Aorta (tissue), 5 donors: Measurements from ENCODE around the gene HMG20A. TPM values are rescaled to one million over a fixed set of nuclear protein-coding genes. Genes with fewer than 3 reads are reported as not detected.

Experiments
- ATAC-seq: fragments of 200-7000 bp; cut with Tn5 transposase; one replicate; pipeline ENCODE4 v1.9.1; 2022; ENCODE audit warnings: moderate library complexity; ENCODE audit not compliant: low FRiP score
- DNase-seq, 2 donors: peaks; one replicate each; pipeline ENCODE4 v3.0.0-alpha.2; 2020
- H3K27ac ChIP-seq, 2 donors: one replicate each; pipeline ENCODE4 v1.5.1; 2013; ENCODE audit warnings: low read length in 2 of 2, mild to moderate bottlenecking in 2 of 2, moderate library complexity in 2 of 2, control low read depth in 1 of 2, inconsistent platforms in 1 of 2, low read depth in 1 of 2
- H3K27me3 ChIP-seq, 2 donors: one replicate each; pipeline ENCODE4 v1.6.1; 2013; ENCODE audit warnings: control low read depth in 1 of 2, low read length in 1 of 2, mild to moderate bottlenecking in 1 of 2, moderate library complexity in 1 of 2; ENCODE audit not compliant: insufficient read depth in 2 of 2, control insufficient read depth in 1 of 2
- H3K36me3 ChIP-seq, 2 donors: one replicate each; pipeline ENCODE4 v1.6.1; 2013; ENCODE audit warnings: control low read depth in 1 of 2, low read length in 1 of 2, mild to moderate bottlenecking in 1 of 2; ENCODE audit not compliant: insufficient read depth in 2 of 2, control insufficient read depth in 1 of 2
- H3K4me1 ChIP-seq, 2 donors: one replicate each; pipeline ENCODE4 v1.6.1; 2013; ENCODE audit warnings: low read length in 2 of 2, control low read depth in 1 of 2, mild to moderate bottlenecking in 1 of 2, moderate library complexity in 1 of 2; ENCODE audit not compliant: insufficient read depth in 2 of 2, control insufficient read depth in 1 of 2
- H3K4me3 ChIP-seq, 2 donors: one replicate each; pipeline ENCODE4 v1.5.1; 2013; ENCODE audit warnings: low read length in 2 of 2, control low read depth in 1 of 2, mild to moderate bottlenecking in 1 of 2
- H3K9me3 ChIP-seq: one replicate; pipeline ENCODE4 v1.6.1; 2013; ENCODE audit warnings: mild to moderate bottlenecking, low read length; ENCODE audit not compliant: control insufficient read depth
- whole genome bisulfite sequencing, 2 donors: extraction: QIAGEN DNeasy Blood & Tissue Kit; methylation state at CpG; one replicate each; pipeline ENCODE4 v1.1.7; 2013; 5-methylcytosine and 5-hydroxymethylcytosine counted together
- intact Hi-C, 2 donors: fragments of 100-400 bp; cut with DNase I; formaldehyde crosslinking; loops; one replicate each; pipeline versions ENCODE4 v1.14.2 to v1.15.0; 2022
- polyA plus RNA-seq, 2 donors: library from polyadenylated mRNA; stranded (reverse); fragments of 200-250 nt; gene quantifications; one replicate each; pipeline ENCODE4 v1.2.3, GENCODE V29; 2013
- total RNA-seq, 2 donors: library from RNA; stranded (reverse); fragmentation: NEBNext Ultra II Directional; extraction: Animal tissue kit (Norgen Biotek cat#: 25700); gene quantifications; one replicate each; pipeline ENCODE4 v1.2.1, GENCODE V29; 2021
- donor health status: healthy with polysubstance abuse.
- donor health status: Bipolar disorder and iron deficiency.
- donor health status: DM: no; HTN: no; CAD: no.
- donor health status: DM: no; HTN: no; CAD: no.
- donor health status: DM: yes; HTN: yes; CAD: no.

HMG20A gene
- total and polyA plus RNA-seq, 4 donors, result 11.6 to 44.2 (median 22.4) TPM

- H3K4me1 ChIP-seq, result no peaks in the 10 kb centered on the region
- intact Hi-C loops, result loop anchor here (10.0 kb wide), 2 partner anchors 519 to 549 kb away; no protein-coding TSS in a partner anchor
- no peaks in the 10 kb centered on the region for H3K36me3 ChIP-seq
- no peak overlapping the region for H3K27ac ChIP-seq
- ATAC-seq (no peak), DNase-seq (no peak)
- no peaks in the 10 kb centered on the region for H3K27me3 ChIP-seq
- H3K4me3 ChIP-seq, result no peak overlapping the region
- no peaks in the 10 kb centered on the region for H3K9me3 ChIP-seq
- 40 to 48% methylated on average over 2 of the region's 2 CpGs for WGBS, 2 donors
Observed at GRCh38 chr15:77494073-77494867, 73.6 kb downstream of the HMG20A start.

DNA sequence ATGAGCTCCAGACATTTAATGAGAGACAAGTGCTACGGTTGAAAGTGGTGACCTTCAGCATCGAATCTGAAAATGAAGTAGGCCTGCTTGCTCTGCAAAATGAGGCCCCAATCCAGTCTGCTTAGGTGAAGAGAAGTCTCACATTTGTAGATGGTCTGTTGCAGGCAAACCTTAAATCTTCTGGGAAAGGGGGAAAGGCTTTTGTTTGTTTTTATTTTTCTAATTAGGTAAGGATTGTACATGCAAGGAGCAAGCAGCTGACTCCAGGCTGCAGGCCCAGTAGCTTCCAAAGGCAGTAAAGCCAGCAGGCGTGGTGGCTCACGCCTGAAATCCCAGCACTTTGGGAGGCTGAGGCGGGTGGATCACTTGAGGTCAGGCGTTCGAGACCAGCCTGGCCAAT lies 74.3 kb downstream of the HMG20A start:
- no peaks in the 10 kb centered on the region for H3K27me3 ChIP-seq
- no peaks in the 10 kb centered on the region for H3K9me3 ChIP-seq
- WGBS, 2 donors, result 96 to 97% methylated on average over 7 of the region's 7 CpGs
- no peak overlapping the region for H3K27ac ChIP-seq
- DNase-seq (no peak), ATAC-seq (no peak)
- H3K4me1 ChIP-seq, result no peaks in the 10 kb centered on the region
- intact Hi-C loops, result loop anchor here (5.0 to 10.0 kb wide), 5 partner anchors 38 to 550 kb away; partner anchors contain the start of genes HMG20A (in 1 of the 2) and PEAK1 (in 1 of the 2)
- no peak overlapping the region for H3K4me3 ChIP-seq
- H3K36me3 ChIP-seq, result no peaks in the 10 kb centered on the region

DNA sequence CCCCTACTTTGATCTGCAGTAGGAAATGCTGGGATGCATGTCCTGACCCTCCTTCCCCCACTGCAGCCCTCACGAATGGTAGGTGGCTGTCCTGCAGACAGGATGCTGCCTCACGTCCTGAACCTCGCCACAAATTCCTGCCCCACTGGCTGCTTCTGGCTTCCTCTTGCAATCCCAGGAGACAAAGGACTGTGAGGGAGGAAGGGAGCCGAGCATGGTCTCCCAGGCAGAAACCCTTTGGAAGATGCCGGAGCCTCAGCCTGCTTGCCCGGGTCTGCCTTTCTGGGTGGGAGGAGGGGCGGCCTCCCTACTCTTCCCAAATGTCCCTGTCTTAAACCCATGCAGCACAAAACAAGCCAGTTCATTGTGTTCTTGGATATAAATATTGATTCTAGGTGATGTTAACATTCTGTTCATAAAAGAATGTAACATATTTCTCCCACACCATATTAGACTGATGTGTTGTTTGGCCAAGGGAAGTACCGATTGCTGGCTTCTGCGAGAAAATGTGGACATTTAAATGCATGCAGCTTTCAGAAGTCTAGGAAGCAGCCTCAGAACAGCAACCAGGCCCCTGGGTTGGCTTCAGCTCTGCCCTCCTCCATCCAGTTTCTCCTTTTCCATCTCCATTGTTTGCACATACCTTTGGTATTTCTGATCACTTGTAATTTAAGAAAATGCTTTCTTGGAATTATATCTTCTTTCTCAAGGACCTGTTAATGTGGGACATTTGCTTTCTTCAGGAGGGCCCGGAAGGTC lies 75.3 kb downstream of the HMG20A start:
- 55 to 57% methylated on average over 10 of the region's 10 CpGs for WGBS, 2 donors
- DNase-seq, result no peak
- peak overlapping the region in 1 of 2 donors; percentile 66 for H3K27ac ChIP-seq
- H3K36me3 ChIP-seq, result no peaks in the 10 kb centered on the region
- no peak overlapping the region for H3K4me3 ChIP-seq
- H3K4me1 ChIP-seq, result no peaks in the 10 kb centered on the region
- ATAC-seq, result no peak
- intact Hi-C loops, result loop anchor here (2.0 to 10.0 kb wide), 7 partner anchors 39 to 551 kb away; partner anchors contain the start of genes HMG20A (in 2 of the 2) and PEAK1 (in 2 of the 2)
- H3K9me3 ChIP-seq, result no peaks in the 10 kb centered on the region
- H3K27me3 ChIP-seq, result no peaks in the 10 kb centered on the region

- WGBS, 2 donors, result 9 to 12% methylated on average over 16 of the region's 16 CpGs
- peak; percentile 93 to 95 for DNase-seq
- Histone ChIP-seq H3K27me3 (no peaks in the 10 kb centered on the region), H3K4me3 (no peak overlapping the region), H3K4me1 (no peaks in the 10 kb centered on the region), H3K27ac (peak overlapping the region in 1 of 2 donors; percentile 81), H3K36me3 (no peaks in the 10 kb centered on the region), H3K9me3 (no peaks in the 10 kb centered on the region)
- peak; percentile 96 for ATAC-seq
- intact Hi-C loops, result loop anchor here (2.0 to 10.0 kb wide), 7 partner anchors 39 to 552 kb away; partner anchors contain the start of genes HMG20A (in 2 of the 2) and PEAK1 (in 2 of the 2)
Observed at GRCh38 chr15:77496715-77497109, 76.0 kb downstream of the HMG20A start.

DNA sequence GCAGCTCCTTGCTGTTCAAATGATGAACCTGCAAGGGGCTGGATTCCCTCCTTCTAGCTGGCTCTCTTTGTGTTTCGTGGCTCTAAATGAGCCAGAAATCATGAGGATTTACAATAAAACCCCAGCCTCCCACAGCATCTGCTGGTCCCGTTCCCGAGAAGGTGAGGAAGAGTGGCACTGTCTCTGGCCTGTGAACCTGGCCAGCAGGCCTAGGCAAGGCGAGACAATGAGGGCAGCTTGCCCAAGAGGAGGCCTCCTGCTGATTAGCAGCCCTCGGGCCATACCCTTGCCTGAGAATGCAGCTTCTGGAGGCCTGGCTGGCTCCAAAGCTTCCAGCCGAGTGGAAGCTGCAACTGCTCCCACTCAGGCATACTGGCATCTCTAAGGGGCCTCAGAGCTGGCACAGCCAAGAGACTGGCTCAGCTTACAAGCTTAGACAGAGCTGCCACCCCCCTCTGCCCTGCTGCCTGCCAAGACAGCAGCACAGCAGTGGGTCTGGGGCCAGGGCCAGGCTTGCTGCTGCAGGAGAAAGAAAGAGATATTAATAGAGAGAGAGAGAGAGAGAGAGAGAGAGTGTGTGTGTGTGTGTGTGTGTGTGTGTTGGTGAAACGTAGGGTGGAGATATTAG lies 76.5 kb downstream of the HMG20A start:
- Histone ChIP-seq H3K4me1 (no peaks in the 10 kb centered on the region), H3K27me3 (no peaks in the 10 kb centered on the region), H3K9me3 (no peaks in the 10 kb centered on the region), H3K36me3 (no peaks in the 10 kb centered on the region), H3K4me3 (no peak overlapping the region), H3K27ac (peak overlapping the region; percentile 31 to 81)
- DNase-seq, result peak; percentile 85 to 89
- intact Hi-C loops, result loop anchor here (2.0 to 10.0 kb wide), 7 partner anchors 40 to 552 kb away; partner anchors contain the start of genes HMG20A (in 2 of the 2) and PEAK1 (in 2 of the 2)
- WGBS, 2 donors, result 4 to 5% methylated on average over 7 of the region's 7 CpGs
- ATAC-seq, result peak; percentile 86

DNA sequence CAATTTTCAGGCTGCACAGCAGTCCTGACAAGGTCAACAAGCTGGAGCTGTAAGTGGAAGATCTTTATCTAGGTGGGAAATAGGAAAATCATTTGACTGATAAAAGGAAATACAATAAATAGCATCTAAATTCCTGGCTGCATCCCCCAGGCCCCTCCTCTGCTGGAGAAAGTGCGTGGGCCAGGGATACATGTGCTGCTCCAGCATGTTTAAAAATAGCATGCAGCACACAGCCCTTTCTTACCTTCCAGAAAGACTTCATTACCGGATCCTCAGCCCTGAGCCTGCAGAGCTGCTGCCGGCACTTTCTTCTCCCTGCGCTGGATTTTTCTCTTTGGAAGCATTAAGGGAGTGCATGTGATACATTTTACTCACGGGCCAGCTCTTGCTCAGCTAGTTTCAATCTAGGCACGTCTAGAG lies 77.3 kb downstream of the HMG20A start:
- intact Hi-C loops, result loop anchor here (2.0 to 10.0 kb wide), 7 partner anchors 41 to 553 kb away; partner anchors contain the start of genes HMG20A (in 2 of the 2) and PEAK1 (in 2 of the 2)
- no peaks in the 10 kb centered on the region for H3K36me3 ChIP-seq
- no peaks in the 10 kb centered on the region for H3K9me3 ChIP-seq
- no peaks in the 10 kb centered on the region for H3K27me3 ChIP-seq
- ATAC-seq, result peak; percentile 46
- DNase-seq, result no peak
- no peak overlapping the region for H3K4me3 ChIP-seq
- no peaks in the 10 kb centered on the region for H3K4me1 ChIP-seq
- H3K27ac ChIP-seq, result no peak overlapping the region
- 1 to 9% methylated on average over 6 of the region's 6 CpGs for WGBS, 2 donors

DNA sequence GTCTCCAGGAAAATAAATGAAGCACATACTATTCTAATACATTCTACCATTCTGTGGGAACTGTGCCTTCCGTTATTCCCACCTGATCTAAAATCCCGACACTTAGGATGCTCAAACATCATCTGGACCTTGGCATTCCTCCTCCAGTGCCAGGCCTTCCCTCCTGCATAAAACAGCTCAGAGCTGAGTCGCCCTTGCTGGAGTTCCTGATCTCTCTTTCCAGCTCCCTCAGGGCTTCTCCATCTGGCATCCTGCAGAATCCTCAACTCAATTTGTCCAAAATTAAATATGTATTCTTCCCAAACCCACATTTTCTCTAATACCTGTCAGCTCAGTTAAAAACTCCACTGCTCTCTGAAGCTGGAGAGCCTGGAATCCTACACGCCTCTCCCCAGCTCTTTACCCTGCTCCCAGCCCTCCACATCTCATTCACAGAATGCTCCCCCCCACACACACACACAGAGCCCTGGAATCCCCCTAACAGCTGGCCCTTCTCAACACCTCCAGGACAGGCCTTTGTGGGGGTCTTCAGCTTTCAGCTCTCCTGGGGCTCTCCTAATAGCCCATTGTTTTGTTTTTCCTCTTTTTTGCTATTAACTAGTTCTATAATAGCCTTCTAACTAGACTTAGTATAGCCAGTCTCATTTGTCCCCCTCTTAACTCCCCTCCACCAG lies 78.5 kb downstream of the HMG20A start:
- 93 to 94% methylated on average over 4 of the region's 4 CpGs for WGBS, 2 donors
- H3K27me3 ChIP-seq, result no peaks in the 10 kb centered on the region
- no peaks in the 10 kb centered on the region for H3K4me1 ChIP-seq
- no peak for DNase-seq
- H3K4me3 ChIP-seq, result no peak overlapping the region
- intact Hi-C loops, result loop anchor here (5.0 to 10.0 kb wide), 5 partner anchors 42 to 554 kb away; partner anchors contain the start of genes HMG20A (in 1 of the 2) and PEAK1 (in 1 of the 2)
- no peaks in the 10 kb centered on the region for H3K9me3 ChIP-seq
- H3K27ac ChIP-seq, result no peak overlapping the region
- no peak for ATAC-seq
- H3K36me3 ChIP-seq, result no peaks in the 10 kb centered on the region

GRCh38 chr15:77500989-77501388 lies 80.3 kb downstream of the HMG20A start:
- no peak for ATAC-seq
- Histone ChIP-seq H3K27ac (no peak overlapping the region), H3K4me3 (no peak overlapping the region), H3K36me3 (no peaks in the 10 kb centered on the region), H3K4me1 (no peaks in the 10 kb centered on the region), H3K9me3 (no peaks in the 10 kb centered on the region), H3K27me3 (no peaks in the 10 kb centered on the region)
- WGBS, 2 donors, result 94 to 98% methylated on average over 2 of the region's 2 CpGs
- intact Hi-C loops, result no loop called here
- DNase-seq, result no peak
